Lower leg skin (tissue), 3 donors: ENCODE measurements around the gene DNER.

Source experiments
- POLR2A ChIP-seq, 2 donors: fragments of 450-650 bp; IDR thresholded peaks; one replicate each; pipeline ENCODE4 v1.6.1; 2016 to 2017; ENCODE audit warnings: antibody characterized with exemption in 2 of 2, mild to moderate bottlenecking in 1 of 2, moderate library complexity in 1 of 2
- TF ChIP-seq, protein P1 (sequence below), 3 donors: fragments of 450-650 bp; IDR thresholded peaks; one replicate each; pipeline ENCODE4 v1.5.1; 2016; ENCODE audit warnings: antibody characterized with exemption in 3 of 3, mild to moderate bottlenecking in 3 of 3, moderate library complexity in 2 of 3

GRCh38 chr2:229712136-229712535 lies 2.2 kb downstream of the DNER start:
- TF ChIP-seq, protein P1, sequence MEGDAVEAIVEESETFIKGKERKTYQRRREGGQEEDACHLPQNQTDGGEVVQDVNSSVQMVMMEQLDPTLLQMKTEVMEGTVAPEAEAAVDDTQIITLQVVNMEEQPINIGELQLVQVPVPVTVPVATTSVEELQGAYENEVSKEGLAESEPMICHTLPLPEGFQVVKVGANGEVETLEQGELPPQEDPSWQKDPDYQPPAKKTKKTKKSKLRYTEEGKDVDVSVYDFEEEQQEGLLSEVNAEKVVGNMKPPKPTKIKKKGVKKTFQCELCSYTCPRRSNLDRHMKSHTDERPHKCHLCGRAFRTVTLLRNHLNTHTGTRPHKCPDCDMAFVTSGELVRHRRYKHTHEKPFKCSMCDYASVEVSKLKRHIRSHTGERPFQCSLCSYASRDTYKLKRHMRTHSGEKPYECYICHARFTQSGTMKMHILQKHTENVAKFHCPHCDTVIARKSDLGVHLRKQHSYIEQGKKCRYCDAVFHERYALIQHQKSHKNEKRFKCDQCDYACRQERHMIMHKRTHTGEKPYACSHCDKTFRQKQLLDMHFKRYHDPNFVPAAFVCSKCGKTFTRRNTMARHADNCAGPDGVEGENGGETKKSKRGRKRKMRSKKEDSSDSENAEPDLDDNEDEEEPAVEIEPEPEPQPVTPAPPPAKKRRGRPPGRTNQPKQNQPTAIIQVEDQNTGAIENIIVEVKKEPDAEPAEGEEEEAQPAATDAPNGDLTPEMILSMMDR (IDR thresholded peaks at IDR 0.05), result no peak
- no peak for TF ChIP-seq POLR2A (IDR thresholded peaks at IDR 0.05)
